ENCODE data around the gene GTPBP8.
"Not testable (repeated sequence)": the region's sequence is repeated elsewhere in the genome, so short reads cannot be mapped to it uniquely, and the experiment has no call there.

Gene GTPBP8

GRCh38 chr3:113046186-113046965 is 55.6 kb downstream of the GTPBP8 start:
- not testable (repeated sequence) for H3K4me3 ChIP-seq (ENCODE audit: low read length); H2AFZ ChIP-seq (ENCODE audit: low read depth, low read length); H3K36me3 ChIP-seq (ENCODE audit: insufficient read depth, low read length); H3K27me3 ChIP-seq (ENCODE audit: insufficient read depth, low read length); H3K4me1 ChIP-seq (ENCODE audit: insufficient read depth, low read length); H3K9me3 ChIP-seq (ENCODE audit: low read length)

GRCh38 chr3:113051302-113051711 is 60.5 kb downstream of the GTPBP8 start:
- Histone ChIP-seq H3K4me3 (ENCODE audit: low read length) (no peak overlapping the region), H3K27me3 (ENCODE audit: insufficient read depth, low read length) (no peaks in the 10 kb centered on the region), H2AFZ (ENCODE audit: low read depth, low read length) (no peak overlapping the region), H3K9me3 (ENCODE audit: low read length) (peaks cover 2% of the 10 kb centered on the region), H3K36me3 (ENCODE audit: insufficient read depth, low read length) (no peaks in the 10 kb centered on the region), H3K4me1 (ENCODE audit: insufficient read depth, low read length) (peaks cover 7% of the 10 kb centered on the region)

Data from neuron (in vitro differentiated cells).